Measurements from ENCODE around the gene ARL5B. TPM values are rescaled to one million over a fixed set of nuclear protein-coding genes. Genes with fewer than 3 reads are reported as not detected.

The ARL5B gene
- total RNA-seq, 2 experiments from 2014 or later: 13.8 to 14.1 TPM

- H3K27me3 Mint-ChIP-seq (ENCODE audit: low read depth): peaks cover 2% of the 10 kb centered on the region
- CTCF ChIA-PET: no interaction called here
- H3K4me1 Mint-ChIP-seq (ENCODE audit: low read depth): peaks cover 5% of the 10 kb centered on the region
- no peak overlapping the region for H3K27ac Mint-ChIP-seq
- H3K36me3 Mint-ChIP-seq (ENCODE audit: low read depth): peaks cover 6% of the 10 kb centered on the region
- no peaks in the 10 kb centered on the region for H3K9me3 Mint-ChIP-seq
- no peak overlapping the region for H3K4me3 Mint-ChIP-seq
- no peak for DNase-seq
- intact Hi-C loops (cut with micrococcal nuclease): loop anchor here (10.0 kb wide), 1 partner anchor 1099 kb away; no protein-coding TSS in a partner anchor
Observed at GRCh38 chr10:18685555-18685954, 26.3 kb downstream of the ARL5B start.

GRCh38 chr10:18687195-18687594, 28.0 kb downstream of the ARL5B start:
- H3K36me3 Mint-ChIP-seq (ENCODE audit: low read depth): peaks cover 5% of the 10 kb centered on the region
- intact Hi-C loops (cut with micrococcal nuclease): loop anchor here (10.0 kb wide), 1 partner anchor 1098 kb away; no protein-coding TSS in a partner anchor
- no peak overlapping the region for H3K4me3 Mint-ChIP-seq

GRCh38 chr10:18687706-18688105, 28.5 kb downstream of the ARL5B start:
- CTCF ChIA-PET: no interaction called here
- Mint-ChIP-seq H3K4me3 (no peak overlapping the region), H3K36me3 (ENCODE audit: low read depth) (peaks cover 3% of the 10 kb centered on the region), H3K4me1 (ENCODE audit: low read depth) (no peaks in the 10 kb centered on the region), H3K27ac (no peak overlapping the region), H3K27me3 (ENCODE audit: low read depth) (peaks cover 2% of the 10 kb centered on the region), H3K9me3 (no peaks in the 10 kb centered on the region)
- no peak for DNase-seq
- intact Hi-C loops (cut with micrococcal nuclease): loop anchor here (10.0 kb wide), 1 partner anchor 1097 kb away; no protein-coding TSS in a partner anchor

More at GRCh38 chr10:18687195-18687594, 28.0 kb downstream of the ARL5B start:
- no peak for DNase-seq
- Mint-ChIP-seq H3K27ac (no peak overlapping the region), H3K9me3 (no peaks in the 10 kb centered on the region), H3K4me1 (ENCODE audit: low read depth) (no peaks in the 10 kb centered on the region), H3K27me3 (ENCODE audit: low read depth) (peaks cover 2% of the 10 kb centered on the region)
- CTCF ChIA-PET: no interaction called here

DNA sequence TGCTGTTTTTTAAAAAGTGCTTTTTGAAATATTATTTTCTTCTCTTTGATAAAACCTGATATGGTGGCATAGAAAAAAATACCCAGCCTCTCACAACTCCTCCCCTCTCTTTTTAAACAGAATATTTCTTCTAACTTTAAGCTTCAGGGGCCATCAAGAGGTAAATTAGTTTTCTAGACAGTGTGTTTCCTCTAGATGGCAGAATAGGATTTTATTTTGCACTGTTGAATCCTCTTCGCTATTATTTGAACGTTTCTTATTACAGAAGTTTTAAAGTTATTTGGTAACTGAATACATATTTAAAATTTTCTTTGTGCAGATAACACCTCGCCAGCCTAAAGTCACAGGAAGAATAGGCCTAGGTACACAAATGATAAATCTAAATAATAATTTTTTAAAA, 30.3 kb downstream of the ARL5B start:
- H3K4me3 Mint-ChIP-seq: no peak overlapping the region
- no peak overlapping the region for H3K27ac Mint-ChIP-seq
- intact Hi-C loops (cut with micrococcal nuclease): loop anchor here (10.0 kb wide), 1 partner anchor 1095 kb away; no protein-coding TSS in a partner anchor
- H3K36me3 Mint-ChIP-seq (ENCODE audit: low read depth): no peaks in the 10 kb centered on the region
- no peaks in the 10 kb centered on the region for H3K9me3 Mint-ChIP-seq
- CTCF ChIA-PET: interaction anchor here (0.6 to 0.7 kb wide), 2 partner anchors 234 to 1923 kb away, joined by 3 read pairs; no protein-coding TSS in a partner anchor
- H3K4me1 Mint-ChIP-seq (ENCODE audit: low read depth): no peaks in the 10 kb centered on the region
- no peak for DNase-seq
- peaks cover 2% of the 10 kb centered on the region for H3K27me3 Mint-ChIP-seq (ENCODE audit: low read depth)

- Mint-ChIP-seq H3K27ac (no peak overlapping the region), H3K27me3 (ENCODE audit: low read depth) (peaks cover 2% of the 10 kb centered on the region), H3K9me3 (no peaks in the 10 kb centered on the region), H3K36me3 (ENCODE audit: low read depth) (no peaks in the 10 kb centered on the region), H3K4me3 (no peak overlapping the region), H3K4me1 (ENCODE audit: low read depth) (no peaks in the 10 kb centered on the region)
- DNase-seq: no peak
- intact Hi-C loops (cut with micrococcal nuclease): no loop called here
- CTCF ChIA-PET: no interaction called here
Observed at GRCh38 chr10:18690541-18690940, 31.3 kb downstream of the ARL5B start.

DNA sequence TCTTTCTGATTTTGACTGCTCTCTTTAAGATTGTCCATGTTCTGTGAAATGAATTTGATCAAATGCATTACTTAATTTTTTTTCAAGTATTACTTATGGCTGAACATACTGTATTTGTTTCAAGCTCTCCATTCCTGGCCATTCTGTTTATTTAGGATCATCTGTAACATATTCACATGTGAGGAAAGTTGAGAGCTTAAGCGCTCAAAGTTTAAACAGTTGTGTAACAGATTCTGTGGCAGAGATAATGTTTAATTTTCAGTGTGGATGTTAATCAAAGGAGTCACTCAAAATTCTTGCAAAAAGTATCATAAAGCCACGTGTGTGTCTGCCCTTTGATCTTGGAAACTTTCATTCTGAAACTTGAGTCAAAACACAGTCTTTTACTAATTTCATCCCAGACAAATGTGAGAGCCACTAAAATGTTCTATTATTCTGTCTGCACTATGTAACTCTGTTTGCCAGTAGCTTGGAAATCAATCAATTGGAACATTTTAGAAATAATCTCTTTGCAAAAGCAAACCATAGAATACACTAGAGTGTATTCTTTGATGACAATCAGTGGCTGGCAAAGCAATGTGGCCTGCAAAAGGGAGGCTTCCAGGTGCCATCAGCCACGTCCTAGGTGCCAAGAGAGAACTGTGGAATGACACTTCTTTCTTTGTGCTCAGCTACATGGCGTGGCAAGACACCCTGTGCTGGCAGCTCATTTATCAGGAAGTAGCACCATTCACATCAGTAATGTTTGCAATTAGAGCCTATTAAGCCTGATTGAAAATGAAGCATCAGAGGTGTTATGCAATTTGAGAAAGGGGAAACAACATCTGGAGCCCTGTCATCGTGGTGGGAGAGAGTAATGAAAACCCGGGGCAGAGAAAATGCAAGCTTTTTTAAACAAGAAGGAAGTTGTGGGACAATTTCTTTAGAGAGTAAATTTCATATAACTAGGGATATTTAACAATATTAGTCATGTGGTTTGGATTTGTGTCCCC, 40.9 kb downstream of the ARL5B start:
- DNase-seq: peak; percentile 8
- H3K4me3 Mint-ChIP-seq: no peak overlapping the region
- CTCF ChIA-PET: interaction anchor here (0.9 kb wide), 1 partner anchor 61 kb away, joined by 3 read pairs; no protein-coding TSS in a partner anchor
- intact Hi-C loops (cut with micrococcal nuclease): no loop called here
- H3K27ac Mint-ChIP-seq: no peak overlapping the region
- H3K27me3 Mint-ChIP-seq (ENCODE audit: low read depth): peaks cover 2% of the 10 kb centered on the region
- peaks cover 15% of the 10 kb centered on the region for H3K4me1 Mint-ChIP-seq (ENCODE audit: low read depth)
- no peaks in the 10 kb centered on the region for H3K9me3 Mint-ChIP-seq
- H3K36me3 Mint-ChIP-seq (ENCODE audit: low read depth): no peaks in the 10 kb centered on the region

- Mint-ChIP-seq H3K27ac (no peak overlapping the region), H3K27me3 (ENCODE audit: low read depth) (no peaks in the 10 kb centered on the region), H3K9me3 (no peaks in the 10 kb centered on the region), H3K4me1 (ENCODE audit: low read depth) (peaks cover 15% of the 10 kb centered on the region), H3K36me3 (ENCODE audit: low read depth) (no peaks in the 10 kb centered on the region), H3K4me3 (no peak overlapping the region)
- no peak for DNase-seq
- CTCF ChIA-PET: no interaction called here
- intact Hi-C loops (cut with micrococcal nuclease): no loop called here
Observed at GRCh38 chr10:18703521-18703920, 44.3 kb downstream of the ARL5B start.

DNA sequence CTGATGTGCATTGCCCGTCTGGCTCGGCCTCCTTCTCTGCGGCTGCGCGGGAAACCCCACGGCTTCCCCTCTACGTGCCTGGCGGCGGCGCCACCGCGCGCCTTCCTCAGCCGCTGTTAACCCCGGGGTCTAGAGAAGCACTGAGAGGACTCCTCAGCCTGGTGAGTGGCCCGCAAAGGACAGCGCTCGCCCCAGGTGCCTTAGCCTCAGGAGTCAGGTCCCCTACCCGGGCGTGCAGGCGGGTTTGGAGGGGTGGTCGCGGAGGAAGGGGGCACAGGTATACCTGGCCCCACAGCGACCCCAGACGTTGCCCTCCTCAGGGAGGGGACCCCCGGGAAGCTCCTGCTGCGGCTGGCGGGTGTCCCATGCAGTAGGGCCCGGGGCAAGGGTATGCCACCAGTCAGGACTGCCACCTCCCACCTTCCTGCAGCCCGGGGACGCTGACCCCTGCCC, 51.0 kb downstream of the ARL5B start:
- Mint-ChIP-seq H3K27me3 (ENCODE audit: low read depth) (peaks cover 6% of the 10 kb centered on the region), H3K9me3 (no peaks in the 10 kb centered on the region), H3K4me1 (ENCODE audit: low read depth) (no peaks in the 10 kb centered on the region), H3K4me3 (no peak overlapping the region), H3K27ac (no peak overlapping the region), H3K36me3 (ENCODE audit: low read depth) (no peaks in the 10 kb centered on the region)
- intact Hi-C loops (cut with micrococcal nuclease): no loop called here
- CTCF ChIA-PET: no interaction called here
- no peak for DNase-seq

- Mint-ChIP-seq H3K4me3 (no peak overlapping the region), H3K36me3 (ENCODE audit: low read depth) (no peaks in the 10 kb centered on the region), H3K27me3 (ENCODE audit: low read depth) (peaks cover 6% of the 10 kb centered on the region), H3K27ac (no peak overlapping the region), H3K9me3 (no peaks in the 10 kb centered on the region), H3K4me1 (ENCODE audit: low read depth) (no peaks in the 10 kb centered on the region)
- CTCF ChIA-PET: no interaction called here
- intact Hi-C loops (cut with micrococcal nuclease): no loop called here
- no peak for DNase-seq
Observed at GRCh38 chr10:18713077-18713476, 53.8 kb downstream of the ARL5B start.

GRCh38 chr10:18718991-18719390, 59.8 kb downstream of the ARL5B start:
- CTCF ChIA-PET: no interaction called here
- intact Hi-C loops (cut with micrococcal nuclease): no loop called here
- Mint-ChIP-seq H3K27ac (no peak overlapping the region), H3K36me3 (ENCODE audit: low read depth) (no peaks in the 10 kb centered on the region), H3K4me3 (no peak overlapping the region), H3K4me1 (ENCODE audit: low read depth) (no peaks in the 10 kb centered on the region), H3K27me3 (ENCODE audit: low read depth) (no peaks in the 10 kb centered on the region), H3K9me3 (no peaks in the 10 kb centered on the region)
- no peak for DNase-seq

DNA sequence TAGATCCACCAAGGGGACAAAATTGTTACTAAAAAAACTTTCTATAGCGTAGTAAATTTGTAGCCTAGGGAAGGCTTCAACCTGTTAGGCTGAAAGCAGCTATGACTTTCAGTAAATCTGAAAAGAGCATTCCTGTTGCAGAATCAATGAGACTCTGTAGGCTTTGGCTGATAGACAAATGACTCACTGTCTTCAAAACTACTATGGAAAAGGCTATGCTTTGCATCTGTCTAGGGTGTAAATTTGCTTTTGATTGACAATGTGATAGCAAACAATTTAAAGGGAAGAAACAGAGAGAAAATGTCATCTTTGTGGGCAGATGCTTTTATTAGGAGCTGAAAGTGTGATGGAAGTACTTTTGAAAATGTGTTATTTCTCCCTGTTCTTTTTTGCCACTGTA, 60.6 kb downstream of the ARL5B start:
- intact Hi-C loops (cut with micrococcal nuclease): no loop called here
- no peak overlapping the region for H3K4me3 Mint-ChIP-seq
- CTCF ChIA-PET: no interaction called here
- DNase-seq: no peak
- H3K9me3 Mint-ChIP-seq: no peaks in the 10 kb centered on the region
- H3K4me1 Mint-ChIP-seq (ENCODE audit: low read depth): no peaks in the 10 kb centered on the region
- no peaks in the 10 kb centered on the region for H3K36me3 Mint-ChIP-seq (ENCODE audit: low read depth)
- no peak overlapping the region for H3K27ac Mint-ChIP-seq
- H3K27me3 Mint-ChIP-seq (ENCODE audit: low read depth): no peaks in the 10 kb centered on the region

- Mint-ChIP-seq H3K27me3 (ENCODE audit: low read depth) (no peaks in the 10 kb centered on the region), H3K9me3 (peaks cover 2% of the 10 kb centered on the region), H3K4me3 (no peak overlapping the region), H3K4me1 (ENCODE audit: low read depth) (no peaks in the 10 kb centered on the region), H3K36me3 (ENCODE audit: low read depth) (no peaks in the 10 kb centered on the region), H3K27ac (no peak overlapping the region)
- intact Hi-C loops (cut with micrococcal nuclease): no loop called here
- no peak for DNase-seq
- CTCF ChIA-PET: no interaction called here
Observed at GRCh38 chr10:18721067-18721466, 61.8 kb downstream of the ARL5B start.

DNA sequence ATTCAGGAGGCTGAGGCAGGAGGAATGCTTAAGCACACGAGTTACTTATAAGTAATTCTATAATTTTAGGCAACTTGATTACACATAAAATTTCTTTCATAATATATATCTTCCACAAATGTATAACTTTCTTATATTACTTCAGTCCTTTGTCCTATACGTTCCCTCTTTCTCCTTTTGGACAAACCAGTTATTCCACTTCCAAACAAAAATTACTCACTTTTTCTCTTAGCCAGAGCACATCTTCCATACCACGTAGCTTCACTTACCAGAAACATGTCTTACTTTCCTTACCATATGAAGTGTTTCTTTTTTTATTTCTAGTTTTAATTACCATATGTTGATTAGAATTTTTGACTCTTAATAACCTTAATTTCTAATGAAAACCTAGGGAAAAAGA, 64.6 kb downstream of the ARL5B start:
- H3K36me3 Mint-ChIP-seq (ENCODE audit: low read depth): no peaks in the 10 kb centered on the region
- DNase-seq: no peak
- H3K4me1 Mint-ChIP-seq (ENCODE audit: low read depth): no peaks in the 10 kb centered on the region
- no peak overlapping the region for H3K4me3 Mint-ChIP-seq
- peaks cover 2% of the 10 kb centered on the region for H3K27me3 Mint-ChIP-seq (ENCODE audit: low read depth)
- CTCF ChIA-PET: no interaction called here
- intact Hi-C loops (cut with micrococcal nuclease): no loop called here
- peaks cover 2% of the 10 kb centered on the region for H3K9me3 Mint-ChIP-seq
- no peak overlapping the region for H3K27ac Mint-ChIP-seq
